Urothelium cell line (cell line): Measurements from ENCODE around the gene ITGAX.

Experiments used
- DNase-seq: peaks from one replicate; pipeline ENCODE4 v3.0.0; 2011; ENCODE audit warnings: low spot score, mixed read lengths
- FAIRE-seq: peaks from 2 replicates; lab custom pipeline; 2011; peaks lifted over from hg19 to GRCh38; lab: Jason Lieb, UNC

Gene ITGAX

DNA sequence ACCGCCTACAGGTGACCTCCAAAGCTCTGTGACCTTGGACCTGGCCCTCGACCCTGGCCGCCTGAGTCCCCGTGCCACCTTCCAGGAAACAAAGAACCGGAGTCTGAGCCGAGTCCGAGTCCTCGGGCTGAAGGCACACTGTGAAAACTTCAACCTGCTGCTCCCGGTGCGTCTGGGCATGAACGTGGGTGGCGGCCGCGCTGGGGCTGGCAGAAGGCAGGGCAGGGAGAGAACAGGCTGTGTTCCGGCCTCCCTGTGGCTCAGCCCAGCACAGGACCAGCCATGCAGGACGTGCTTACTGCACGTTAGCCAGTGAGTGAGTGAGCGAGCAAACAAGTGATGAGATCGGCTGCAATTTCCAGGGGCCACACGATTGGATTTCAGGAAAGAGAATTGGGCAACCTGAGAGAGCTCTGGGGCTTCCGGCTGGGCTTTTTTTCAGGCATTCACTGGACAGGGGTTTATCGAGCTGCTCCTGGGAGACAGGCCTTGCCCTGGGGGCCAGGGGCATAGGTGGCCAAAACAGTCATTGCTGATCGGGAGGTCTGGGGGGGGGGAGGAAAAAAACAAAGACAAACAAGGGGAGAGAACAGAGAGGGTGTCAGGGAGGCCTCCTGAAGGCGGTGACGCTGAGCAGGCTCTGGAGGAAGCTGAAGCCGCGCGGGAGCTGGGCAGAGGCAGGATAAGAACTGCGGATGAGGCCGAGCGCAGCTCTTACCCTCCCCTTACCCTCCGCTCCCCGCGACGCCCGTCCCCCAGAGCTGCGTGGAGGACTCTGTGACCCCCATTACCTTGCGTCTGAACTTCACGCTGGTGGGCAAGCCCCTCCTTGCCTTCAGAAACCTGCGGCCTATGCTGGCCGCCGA lies 16.9 kb downstream of the ITGAX start:
- no peak for FAIRE-seq
- no peak for DNase-seq

DNA sequence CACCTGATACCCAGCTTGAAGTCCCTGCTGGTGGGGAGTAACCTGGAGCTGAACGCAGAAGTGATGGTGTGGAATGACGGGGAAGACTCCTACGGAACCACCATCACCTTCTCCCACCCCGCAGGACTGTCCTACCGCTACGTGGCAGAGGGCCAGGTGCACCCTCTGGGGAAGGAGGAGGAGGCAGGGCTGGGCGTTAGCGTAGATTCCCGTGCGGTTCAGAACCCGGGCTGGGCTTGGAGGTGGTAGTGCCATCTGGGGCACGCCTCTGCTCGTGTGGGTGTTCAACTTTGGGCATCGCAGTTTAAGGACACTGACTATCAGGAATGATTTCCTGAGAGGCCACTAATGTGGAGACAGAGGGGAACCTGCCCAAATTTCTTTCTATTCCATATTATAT lies 18.3 kb downstream of the ITGAX start:
- no peak for DNase-seq
- FAIRE-seq = no peak

DNA sequence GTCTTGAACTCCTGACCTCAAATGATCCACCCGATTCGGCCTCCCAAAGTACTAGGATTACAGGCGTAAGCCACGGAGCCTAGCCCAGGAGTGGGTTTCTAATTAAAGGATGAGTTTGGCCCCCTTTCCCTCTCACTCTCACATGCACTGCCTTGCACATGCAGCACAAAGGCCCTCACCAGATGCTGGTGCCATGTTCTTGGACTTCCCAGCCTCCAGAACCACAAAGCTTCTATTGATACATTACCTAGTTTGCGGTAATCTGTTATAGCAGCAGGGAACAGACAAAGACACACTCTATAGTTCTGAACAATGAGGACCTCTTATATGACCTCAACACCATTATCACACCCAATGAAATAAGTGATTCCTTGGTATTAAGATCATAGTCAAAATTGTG lies 20.3 kb downstream of the ITGAX start:
- no peak for DNase-seq
- FAIRE-seq = no peak

DNA sequence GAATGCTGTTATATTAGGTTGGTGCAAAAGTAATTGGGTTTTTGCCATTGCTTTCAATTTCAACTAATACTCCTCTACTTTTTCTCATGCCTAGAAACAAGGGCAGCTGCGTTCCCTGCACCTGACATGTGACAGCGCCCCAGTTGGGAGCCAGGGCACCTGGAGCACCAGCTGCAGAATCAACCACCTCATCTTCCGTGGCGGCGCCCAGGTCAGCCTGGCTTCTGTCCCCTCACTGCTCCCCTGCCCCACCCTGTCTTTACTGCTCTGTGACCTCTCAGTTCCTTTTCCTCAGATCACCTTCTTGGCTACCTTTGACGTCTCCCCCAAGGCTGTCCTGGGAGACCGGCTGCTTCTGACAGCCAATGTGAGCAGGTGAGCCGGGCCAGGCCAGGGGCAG lies 21.7 kb downstream of the ITGAX start:
- DNase-seq (no peak), FAIRE-seq (no peak)

DNA sequence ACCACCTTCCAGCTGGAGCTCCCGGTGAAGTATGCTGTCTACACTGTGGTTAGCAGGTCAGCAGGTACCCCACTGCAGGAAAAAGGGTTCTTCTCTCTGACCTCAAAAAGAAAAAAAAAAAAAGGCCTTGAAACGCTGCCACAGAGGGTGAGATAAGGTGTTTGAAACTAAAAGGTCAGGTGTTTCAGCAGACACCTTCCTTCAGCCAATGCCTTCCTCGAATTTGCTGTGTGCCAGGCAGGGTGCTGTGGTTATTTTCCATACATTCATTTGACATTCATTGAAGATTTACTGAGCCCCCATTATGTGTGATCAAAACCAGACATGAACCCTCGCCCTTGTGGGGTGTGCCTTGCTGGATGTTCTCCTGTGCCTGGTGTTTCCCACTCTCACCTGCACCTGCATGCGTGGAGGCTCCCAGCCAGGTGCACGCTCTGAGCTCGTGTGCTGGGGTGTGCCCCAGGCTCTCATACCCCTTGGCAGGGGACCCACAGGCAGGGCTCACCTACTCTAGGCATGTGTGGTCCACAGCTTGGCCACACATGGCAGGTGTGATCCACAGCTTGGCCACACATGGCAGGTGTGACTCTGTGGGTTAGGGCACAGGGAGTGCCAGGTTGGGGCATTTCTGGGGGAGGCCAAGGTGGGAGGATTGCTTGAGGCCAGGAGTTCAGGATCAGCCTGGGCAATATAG lies 22.4 kb downstream of the ITGAX start:
- FAIRE-seq (no peak), DNase-seq (no peak)

DNA sequence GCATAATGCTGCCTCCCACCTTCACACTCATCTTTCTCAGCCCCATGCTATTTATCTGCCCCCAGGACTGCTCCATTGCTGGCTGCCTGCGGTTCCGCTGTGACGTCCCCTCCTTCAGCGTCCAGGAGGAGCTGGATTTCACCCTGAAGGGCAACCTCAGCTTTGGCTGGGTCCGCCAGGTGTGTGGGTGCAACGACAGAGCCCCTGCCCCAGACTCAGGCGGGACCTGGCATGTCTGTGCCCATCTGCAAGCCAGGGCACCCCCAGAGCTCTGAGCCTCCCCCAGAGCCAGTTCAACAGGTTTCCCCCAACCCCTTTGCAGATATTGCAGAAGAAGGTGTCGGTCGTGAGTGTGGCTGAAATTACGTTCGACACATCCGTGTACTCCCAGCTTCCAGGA lies 25.2 kb downstream of the ITGAX start:
- FAIRE-seq (no peak), DNase-seq (no peak)

DNA sequence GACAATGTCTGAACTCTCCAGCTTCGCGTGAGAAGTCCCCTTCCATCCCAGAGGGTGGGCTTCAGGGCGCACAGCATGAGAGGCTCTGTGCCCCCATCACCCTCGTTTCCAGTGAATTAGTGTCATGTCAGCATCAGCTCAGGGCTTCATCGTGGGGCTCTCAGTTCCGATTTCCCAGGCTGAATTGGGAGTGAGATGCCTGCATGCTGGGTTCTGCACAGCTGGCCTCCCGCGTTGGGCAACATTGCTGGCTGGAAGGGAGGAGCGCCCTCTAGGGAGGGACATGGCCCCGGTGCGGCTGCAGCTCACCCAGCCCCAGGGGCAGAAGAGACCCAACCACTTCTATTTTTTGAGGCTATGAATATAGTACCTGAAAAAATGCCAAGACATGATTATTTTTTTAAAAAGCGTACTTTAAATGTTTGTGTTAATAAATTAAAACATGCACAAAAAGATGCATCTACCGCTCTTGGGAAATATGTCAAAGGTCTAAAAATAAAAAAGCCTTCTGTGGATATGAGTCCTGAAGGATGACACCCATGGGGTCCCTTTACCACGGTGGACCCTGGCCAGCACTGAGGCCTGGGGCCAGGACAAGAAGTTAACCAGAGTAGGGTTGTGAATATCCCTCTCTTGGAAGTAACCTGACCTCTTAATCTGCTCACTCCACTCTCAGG lies 27.6 kb downstream of the ITGAX start:
- DNase-seq (peak; percentile 41), FAIRE-seq (no peak)

DNA sequence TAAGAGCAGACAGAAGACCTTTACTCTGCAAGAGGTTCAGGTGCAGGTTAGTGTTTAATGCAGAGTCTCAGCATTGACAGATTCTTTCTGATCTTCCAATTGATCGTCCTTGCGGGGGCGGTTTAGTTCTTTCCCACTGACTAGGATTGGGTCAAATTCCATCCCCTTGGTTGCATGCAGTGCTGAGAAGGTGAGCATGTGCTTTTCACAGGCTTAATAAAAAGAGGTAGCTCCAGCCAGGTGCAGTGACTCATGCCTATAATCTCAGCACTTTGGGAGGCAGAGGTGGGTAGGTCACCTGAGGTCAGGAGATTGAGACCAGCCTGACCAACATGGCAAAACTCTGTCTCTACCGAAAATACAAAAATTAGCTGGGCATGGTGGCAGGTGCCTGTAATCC lies 30.7 kb downstream of the ITGAX start:
- FAIRE-seq (no peak), DNase-seq (no peak)

DNA sequence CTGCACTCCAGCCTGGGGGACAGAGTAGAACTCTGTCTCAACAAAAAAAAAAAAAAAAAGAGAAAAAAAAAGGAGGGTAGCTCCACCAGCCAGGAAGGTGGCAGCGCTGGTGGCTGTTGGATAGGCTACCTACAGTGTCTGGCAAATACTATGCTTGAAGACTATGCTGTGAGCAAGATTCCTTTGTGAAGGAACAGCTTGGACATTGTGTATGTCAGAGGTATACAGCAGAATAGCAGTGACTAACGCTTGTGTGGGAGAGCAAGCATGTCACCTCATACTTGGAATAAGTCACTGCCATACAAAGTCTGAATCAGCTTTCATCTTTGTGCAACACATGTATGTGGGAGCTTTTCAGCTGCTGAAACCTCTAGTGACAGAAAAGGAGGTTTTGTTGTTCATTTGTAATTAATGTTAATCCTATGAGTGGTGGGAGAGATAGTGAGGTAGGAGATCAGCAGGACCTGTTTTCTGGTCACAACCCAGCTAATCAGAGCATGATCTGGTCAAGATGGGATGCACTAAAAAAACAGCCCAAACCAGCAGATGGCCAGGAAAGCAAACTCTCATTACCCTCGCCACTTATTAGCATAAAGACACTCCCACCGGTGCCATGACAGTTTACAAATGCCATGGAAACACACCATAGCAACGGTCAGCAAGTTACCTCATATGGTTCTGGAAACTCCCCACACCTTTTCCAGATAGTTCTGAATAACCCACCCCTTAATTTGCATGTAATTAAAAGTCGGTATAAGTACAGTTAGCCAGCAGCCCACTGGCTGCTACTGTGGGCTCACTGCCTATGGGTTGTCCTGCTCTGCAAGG lies 31.4 kb downstream of the ITGAX start:
- FAIRE-seq (no peak), DNase-seq (peak; percentile 61)

DNA sequence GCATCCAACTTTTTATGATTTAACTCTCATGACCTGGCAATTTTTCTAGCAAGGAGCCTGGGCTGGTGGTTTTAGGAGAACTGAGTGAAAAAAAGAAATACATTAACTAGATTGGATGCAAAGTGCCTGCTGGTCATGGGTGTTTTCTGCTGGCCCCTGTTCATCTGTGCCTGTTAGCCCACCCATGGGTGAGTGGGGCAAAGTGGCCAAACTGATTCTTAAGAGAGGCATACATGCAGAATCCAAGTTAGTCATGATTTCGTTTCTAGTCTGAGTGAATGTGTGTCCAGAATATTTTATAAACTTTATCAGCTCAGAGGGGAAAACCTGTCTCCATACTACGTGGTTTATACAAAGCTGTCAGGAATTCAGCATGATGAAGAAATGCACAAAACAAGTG lies 33.6 kb downstream of the ITGAX start:
- DNase-seq (no peak), FAIRE-seq (no peak)

DNA sequence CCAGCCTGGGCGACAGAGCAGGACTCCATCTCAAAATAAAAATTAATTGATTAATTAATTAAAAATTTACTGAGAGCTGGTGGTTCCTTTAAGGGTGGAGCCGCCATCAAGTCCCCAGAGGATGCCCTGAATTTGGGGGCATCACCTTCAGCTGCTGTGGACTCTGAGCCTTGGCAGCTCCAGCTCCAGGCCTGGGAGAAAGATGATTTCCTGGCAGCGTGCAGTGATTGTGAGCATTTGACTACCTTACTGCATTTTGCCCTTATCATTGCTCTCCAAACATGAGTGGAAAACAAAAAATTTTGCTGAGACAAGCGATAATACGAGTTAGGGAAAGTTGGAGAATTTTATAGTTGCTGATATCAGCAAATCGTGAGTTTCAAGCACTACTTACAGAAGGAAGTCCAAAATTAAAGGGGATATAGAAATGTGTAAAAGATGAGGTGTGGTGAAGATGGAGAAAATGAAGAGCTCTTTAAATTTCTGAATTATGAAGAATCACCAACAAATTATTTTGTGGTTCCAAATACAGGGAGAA lies 35.6 kb downstream of the ITGAX start:
- DNase-seq = no peak
- FAIRE-seq = no peak

DNA sequence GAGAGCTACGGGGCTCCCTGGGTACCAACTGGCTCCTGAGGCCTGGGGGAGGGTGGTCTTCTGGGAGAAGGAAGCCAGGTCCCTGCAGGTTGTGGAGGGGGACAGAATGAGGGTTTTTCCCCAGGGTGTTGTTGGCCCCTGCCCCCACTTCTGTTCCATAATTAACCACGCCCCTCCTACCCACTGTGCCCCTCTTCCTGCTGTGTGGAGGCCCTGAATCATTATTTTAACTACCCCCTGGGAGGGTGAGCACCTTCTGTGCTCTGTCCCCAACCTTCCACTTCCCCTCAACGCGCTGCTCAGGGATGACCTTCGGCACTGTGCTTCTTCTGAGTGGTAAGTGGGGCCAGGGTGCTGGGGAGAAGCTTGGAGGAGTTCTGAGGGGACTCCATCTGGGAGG lies 38.1 kb downstream of the ITGAX start, which contains the start of gene ITGAD:
TSS of gene ITGAD (plus strand) at position 280 of the 400 bp plus-strand sequence. CDS start at position 306, 26 bp downstream.
- FAIRE-seq = no peak
- no peak for DNase-seq

DNA sequence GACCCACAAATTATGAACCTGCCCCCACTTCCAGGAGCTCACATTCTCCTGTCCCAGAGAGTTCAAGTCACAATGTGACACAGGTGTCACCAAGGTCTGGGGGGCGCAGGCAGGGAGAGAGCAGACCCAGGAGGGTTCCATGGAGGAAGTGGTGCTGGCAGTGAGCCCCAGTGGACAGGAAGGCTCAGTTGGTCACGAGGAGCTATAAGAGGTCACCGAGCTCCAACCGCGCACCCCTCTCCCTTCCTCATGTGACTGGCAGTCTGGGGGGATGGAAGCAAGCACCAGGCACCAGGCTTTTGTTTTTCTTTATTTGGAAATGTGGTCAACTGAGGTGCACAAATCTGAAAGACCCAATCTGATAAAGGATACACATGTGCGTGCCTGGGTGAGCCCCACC lies 40.7 kb downstream of the ITGAX start:
- FAIRE-seq (no peak), DNase-seq (no peak)

DNA sequence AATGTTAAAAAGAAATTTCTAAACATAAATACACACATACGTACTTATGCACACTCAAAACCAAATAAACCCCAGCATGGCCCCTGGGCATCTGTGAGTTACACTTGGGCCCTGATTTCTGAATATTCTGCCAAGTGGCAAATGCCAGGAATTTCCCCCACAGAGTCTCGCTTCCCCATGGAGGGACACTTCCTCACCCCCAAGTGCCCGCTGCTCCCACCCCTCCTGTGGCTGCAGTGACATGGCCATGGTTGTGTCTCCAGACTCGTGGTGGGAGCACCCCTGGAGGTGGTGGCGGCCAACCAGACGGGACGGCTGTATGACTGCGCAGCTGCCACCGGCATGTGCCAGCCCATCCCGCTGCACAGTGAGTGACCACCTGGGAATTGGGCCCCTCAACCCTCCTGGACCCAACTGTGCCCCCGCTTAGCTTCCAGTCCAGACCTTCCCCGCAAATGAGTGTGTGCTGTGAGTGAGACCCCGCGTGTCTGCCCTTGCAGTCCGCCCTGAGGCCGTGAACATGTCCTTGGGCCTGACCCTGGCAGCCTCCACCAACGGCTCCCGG lies 42.2 kb downstream of the ITGAX start:
- no peak for FAIRE-seq
- DNase-seq = no peak

DNA sequence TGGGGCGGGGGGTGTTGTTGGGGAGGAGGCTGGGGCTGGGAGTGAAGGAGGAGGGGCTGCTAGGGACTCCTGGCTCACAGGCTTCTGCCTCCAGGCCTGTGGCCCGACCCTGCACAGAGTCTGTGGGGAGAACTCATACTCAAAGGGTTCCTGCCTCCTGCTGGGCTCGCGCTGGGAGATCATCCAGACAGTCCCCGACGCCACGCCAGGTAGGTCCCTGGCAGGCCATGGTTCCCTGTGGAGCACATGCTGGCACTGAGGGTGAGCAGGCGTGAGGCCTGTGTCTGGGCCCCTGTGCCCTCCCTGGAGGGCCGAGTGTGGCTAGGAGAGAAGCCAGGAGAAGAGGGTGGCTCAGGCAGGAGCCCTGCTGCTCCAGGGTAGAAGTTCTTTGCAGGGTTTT lies 42.7 kb downstream of the ITGAX start:
- DNase-seq (no peak), FAIRE-seq (no peak)

DNA sequence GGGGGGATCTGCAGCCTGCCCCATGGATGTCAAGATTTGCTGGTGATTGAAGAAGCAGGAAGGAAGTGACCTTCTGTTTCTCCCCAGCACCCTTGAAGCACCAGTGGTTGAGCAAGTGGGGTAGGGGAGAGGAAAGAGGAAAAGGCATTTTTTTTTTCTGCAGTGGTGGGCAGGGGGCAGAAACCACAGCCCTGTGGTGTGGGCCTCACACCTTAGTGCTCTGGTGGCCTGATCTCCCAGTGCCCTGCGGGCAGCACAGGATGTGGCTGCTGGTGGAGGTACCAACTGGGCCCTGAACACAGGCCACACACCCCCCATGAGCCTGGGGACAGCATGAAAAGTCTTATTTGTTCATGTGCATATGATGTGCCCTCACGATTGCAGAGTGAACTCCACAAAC lies 45.2 kb downstream of the ITGAX start:
- FAIRE-seq (no peak), DNase-seq (no peak)

DNA sequence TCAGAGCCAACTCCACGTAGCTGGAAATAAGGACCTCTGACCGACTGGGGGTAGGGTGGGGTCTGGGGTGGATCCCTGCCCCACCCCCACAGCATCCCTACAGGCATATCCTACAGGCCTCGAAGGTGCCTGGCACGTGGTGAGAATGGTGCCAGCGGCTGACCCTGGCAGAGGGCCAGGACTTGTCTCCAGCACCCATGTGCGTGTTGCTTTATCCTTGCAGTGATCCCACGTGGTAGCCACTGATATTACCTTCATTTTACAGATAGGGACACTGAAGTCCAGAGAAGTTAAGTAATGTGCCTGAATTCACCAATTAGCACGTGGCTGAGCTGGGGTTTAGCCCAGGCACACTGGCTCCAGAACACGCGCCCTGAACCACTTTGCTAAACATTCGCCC lies 46.5 kb downstream of the ITGAX start:
- FAIRE-seq (no peak), DNase-seq (no peak)

DNA sequence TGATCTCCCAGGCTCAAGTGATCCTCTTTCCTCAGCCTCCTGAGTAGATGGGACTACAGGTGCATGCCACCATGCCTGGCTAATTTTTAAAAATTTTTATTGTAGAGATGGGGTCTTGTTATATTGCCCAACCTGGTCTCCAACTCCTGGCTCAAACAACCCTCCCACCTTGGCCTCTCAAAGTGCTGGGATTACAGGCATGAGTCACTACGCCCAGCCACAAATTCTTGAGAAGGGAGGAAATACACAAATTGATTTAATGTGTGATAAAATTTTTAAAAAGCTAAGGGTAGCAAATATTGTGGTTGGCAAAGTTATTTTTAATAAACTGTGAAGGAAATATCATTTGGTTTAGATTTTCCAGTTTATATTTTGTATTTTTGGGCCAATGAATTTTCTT lies 47.7 kb downstream of the ITGAX start:
- FAIRE-seq (no peak), DNase-seq (no peak)

DNA sequence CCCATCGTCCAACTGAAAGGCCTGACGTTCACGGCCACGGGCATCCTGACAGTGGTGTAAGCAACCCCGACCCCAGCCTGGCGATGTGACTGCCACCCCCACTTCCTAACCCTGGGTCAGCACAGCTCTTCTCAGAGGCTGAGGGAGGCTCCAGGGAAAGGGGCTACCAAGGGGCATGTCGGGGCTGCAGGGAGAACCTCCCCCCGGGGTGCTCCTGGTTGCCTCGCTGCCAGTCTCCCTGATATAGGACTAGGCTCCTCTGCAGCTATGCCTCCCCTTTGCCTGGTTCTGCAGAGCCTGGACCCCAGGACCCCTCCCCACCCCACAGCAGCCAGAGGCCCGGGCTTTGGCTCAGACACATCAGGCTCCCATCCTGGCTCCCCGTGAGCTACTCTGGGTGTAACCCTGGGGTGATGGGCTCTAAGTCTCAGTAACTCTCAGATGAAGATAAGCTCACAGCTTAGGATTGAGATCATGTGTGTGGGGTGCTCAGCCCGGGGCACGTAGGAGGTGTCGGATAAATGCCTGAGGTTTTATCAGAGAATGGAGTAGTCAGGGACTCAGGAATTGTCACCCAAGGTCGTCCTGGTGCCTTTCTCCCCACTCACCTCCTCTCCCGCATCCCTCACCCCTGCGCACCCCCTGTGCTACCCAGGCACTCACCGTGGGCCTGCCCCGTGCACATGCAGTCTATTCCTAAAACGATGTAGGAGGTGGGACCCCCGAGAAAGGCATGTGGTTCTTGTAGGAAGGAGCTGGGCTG lies 48.8 kb downstream of the ITGAX start:
- FAIRE-seq = no peak
- DNase-seq = no peak
